Measurements from ENCODE around the gene TICAM2.

Gene TICAM2

GRCh38 chr5:115531787-115532367 is 70.4 kb downstream of the TICAM2 start:
- DNase-seq (ENCODE audit: low spot score), result no peak

DNA sequence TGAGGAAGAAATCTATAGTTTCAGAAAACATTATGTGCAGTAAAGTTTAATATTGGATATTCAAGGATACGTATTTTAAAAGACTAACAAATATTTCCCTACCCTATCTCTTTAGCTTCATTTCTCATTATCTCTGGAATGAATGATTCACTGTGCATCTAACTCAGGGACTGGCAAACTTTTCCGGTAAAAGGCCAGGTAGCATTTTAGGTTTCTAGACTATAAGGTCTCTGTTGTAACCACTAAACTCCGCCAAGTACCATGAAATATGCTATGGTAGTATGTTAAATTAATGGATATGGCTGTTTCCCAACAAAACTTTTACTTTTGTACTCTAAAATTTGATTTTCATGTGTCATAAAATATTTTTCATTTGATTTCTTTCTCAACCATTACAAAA is 70.9 kb downstream of the TICAM2 start:
- no peak for DNase-seq (ENCODE audit: low spot score)

DNA sequence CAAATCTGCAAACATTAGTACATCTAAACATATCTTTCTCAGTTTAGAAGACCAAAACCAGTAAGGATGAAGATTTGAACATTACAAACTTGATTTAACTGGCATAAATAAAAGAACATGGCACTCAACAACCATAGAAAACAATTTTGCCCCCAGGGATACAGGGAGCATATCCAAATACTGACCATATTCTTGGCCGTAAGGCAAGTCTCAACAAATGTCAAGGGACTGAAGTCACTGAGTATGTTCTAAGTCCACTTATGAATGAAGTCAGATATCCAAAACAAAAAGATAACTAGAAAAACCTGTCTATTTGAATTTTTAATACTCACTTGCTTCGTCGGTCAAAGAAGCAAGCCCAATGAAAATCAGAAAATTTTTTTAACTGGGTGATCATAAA is 71.9 kb downstream of the TICAM2 start:
- DNase-seq (ENCODE audit: low spot score), result no peak
